ENCODE data around the gene UQCR10. TPM values are rescaled to one million over a fixed set of nuclear protein-coding genes. Genes with fewer than 3 reads are reported as not detected.

UQCR10 gene
- total RNA-seq, 1 donor from 2014 or later: 42.4 TPM

GRCh38 chr22:29722151-29722550 lies 45.0 kb upstream of the UQCR10 start:
- DNase-seq (ENCODE audit: low read depth): no peak
- Histone ChIP-seq H3K27me3 (ENCODE audit: control insufficient read depth, insufficient read depth, low read length) (peaks cover 12% of the 10 kb centered on the region), H3K4me3 (ENCODE audit: low read depth, low read length) (no peak overlapping the region), H3K36me3 (ENCODE audit: control insufficient read depth, insufficient read depth, low read length) (no peaks in the 10 kb centered on the region)
- TF ChIP-seq, protein P1, sequence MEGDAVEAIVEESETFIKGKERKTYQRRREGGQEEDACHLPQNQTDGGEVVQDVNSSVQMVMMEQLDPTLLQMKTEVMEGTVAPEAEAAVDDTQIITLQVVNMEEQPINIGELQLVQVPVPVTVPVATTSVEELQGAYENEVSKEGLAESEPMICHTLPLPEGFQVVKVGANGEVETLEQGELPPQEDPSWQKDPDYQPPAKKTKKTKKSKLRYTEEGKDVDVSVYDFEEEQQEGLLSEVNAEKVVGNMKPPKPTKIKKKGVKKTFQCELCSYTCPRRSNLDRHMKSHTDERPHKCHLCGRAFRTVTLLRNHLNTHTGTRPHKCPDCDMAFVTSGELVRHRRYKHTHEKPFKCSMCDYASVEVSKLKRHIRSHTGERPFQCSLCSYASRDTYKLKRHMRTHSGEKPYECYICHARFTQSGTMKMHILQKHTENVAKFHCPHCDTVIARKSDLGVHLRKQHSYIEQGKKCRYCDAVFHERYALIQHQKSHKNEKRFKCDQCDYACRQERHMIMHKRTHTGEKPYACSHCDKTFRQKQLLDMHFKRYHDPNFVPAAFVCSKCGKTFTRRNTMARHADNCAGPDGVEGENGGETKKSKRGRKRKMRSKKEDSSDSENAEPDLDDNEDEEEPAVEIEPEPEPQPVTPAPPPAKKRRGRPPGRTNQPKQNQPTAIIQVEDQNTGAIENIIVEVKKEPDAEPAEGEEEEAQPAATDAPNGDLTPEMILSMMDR (IDR thresholded peaks at IDR 0.05; ENCODE audit: insufficient read depth, low read length, severe bottlenecking): no peak
- no peak for FAIRE-seq

GRCh38 chr22:29722587-29722986 lies 44.6 kb upstream of the UQCR10 start:
- TF ChIP-seq, protein P1 (IDR thresholded peaks at IDR 0.05; ENCODE audit: insufficient read depth, low read length, severe bottlenecking): no peak
- Histone ChIP-seq H3K36me3 (ENCODE audit: control insufficient read depth, insufficient read depth, low read length) (no peaks in the 10 kb centered on the region), H3K27me3 (ENCODE audit: control insufficient read depth, insufficient read depth, low read length) (peaks cover 12% of the 10 kb centered on the region), H3K4me3 (ENCODE audit: low read depth, low read length) (no peak overlapping the region)
- no peak for DNase-seq (ENCODE audit: low read depth)
- FAIRE-seq: no peak

- TF ChIP-seq, protein P1 (IDR thresholded peaks at IDR 0.05; ENCODE audit: insufficient read depth, low read length, severe bottlenecking): no peak
- no peak overlapping the region for H3K4me3 ChIP-seq (ENCODE audit: low read depth, low read length)
- H3K36me3 ChIP-seq (ENCODE audit: control insufficient read depth, insufficient read depth, low read length): no peaks in the 10 kb centered on the region
- DNase-seq (ENCODE audit: low read depth) (no peak), FAIRE-seq (no peak)
- peaks cover 12% of the 10 kb centered on the region for H3K27me3 ChIP-seq (ENCODE audit: control insufficient read depth, insufficient read depth, low read length)
Observed at GRCh38 chr22:29723766-29724165, 43.4 kb upstream of the UQCR10 start.

GRCh38 chr22:29724843-29725242 lies 42.3 kb upstream of the UQCR10 start:
- TF ChIP-seq, protein P1 (IDR thresholded peaks at IDR 0.05; ENCODE audit: insufficient read depth, low read length, severe bottlenecking): no peak
- FAIRE-seq (no peak), DNase-seq (ENCODE audit: low read depth) (no peak)
- Histone ChIP-seq H3K4me3 (ENCODE audit: low read depth, low read length) (no peak overlapping the region), H3K36me3 (ENCODE audit: control insufficient read depth, insufficient read depth, low read length) (no peaks in the 10 kb centered on the region), H3K27me3 (ENCODE audit: control insufficient read depth, insufficient read depth, low read length) (peaks cover 5% of the 10 kb centered on the region)

DNA sequence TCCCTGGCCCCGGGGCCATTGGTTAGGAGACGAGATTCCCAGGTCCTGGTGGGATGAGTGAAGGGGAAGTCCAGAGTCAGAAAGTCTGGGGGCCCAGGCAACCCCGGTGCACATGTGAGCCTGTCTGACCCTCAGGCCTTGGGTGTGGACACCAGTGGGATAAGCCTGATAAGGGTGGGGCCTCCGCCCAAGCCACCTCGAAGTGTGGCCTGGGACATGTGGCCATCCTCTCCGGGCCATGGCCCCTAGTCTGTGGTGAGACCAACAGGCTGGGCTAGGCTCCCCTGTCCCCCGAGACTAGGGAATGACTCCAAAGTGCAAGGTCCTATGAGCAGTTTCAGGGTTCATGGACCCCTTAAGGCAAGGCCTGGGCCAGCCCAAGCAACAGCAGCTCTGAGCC lies 41.1 kb upstream of the UQCR10 start:
- no peak for FAIRE-seq
- Histone ChIP-seq H3K36me3 (ENCODE audit: control insufficient read depth, insufficient read depth, low read length) (no peaks in the 10 kb centered on the region), H3K27me3 (ENCODE audit: control insufficient read depth, insufficient read depth, low read length) (peaks cover 2% of the 10 kb centered on the region), H3K4me3 (ENCODE audit: low read depth, low read length) (no peak overlapping the region)
- no peak for DNase-seq (ENCODE audit: low read depth)
- TF ChIP-seq, protein P1 (IDR thresholded peaks at IDR 0.05; ENCODE audit: insufficient read depth, low read length, severe bottlenecking): no peak

- FAIRE-seq: no peak
- H3K27me3 ChIP-seq (ENCODE audit: control insufficient read depth, insufficient read depth, low read length): peaks cover 2% of the 10 kb centered on the region
- TF ChIP-seq, protein P1 (IDR thresholded peaks at IDR 0.05; ENCODE audit: insufficient read depth, low read length, severe bottlenecking): no peak
- no peak overlapping the region for H3K4me3 ChIP-seq (ENCODE audit: low read depth, low read length)
- no peak for DNase-seq (ENCODE audit: low read depth)
- H3K36me3 ChIP-seq (ENCODE audit: control insufficient read depth, insufficient read depth, low read length): no peaks in the 10 kb centered on the region
Observed at GRCh38 chr22:29726512-29727130, 40.5 kb upstream of the UQCR10 start.

All from bronchial epithelial cell (primary cell).